Lower leg skin (tissue), 4 donors: ENCODE results near the gene CFAP20DC. TPM values are rescaled to one million over a fixed set of nuclear protein-coding genes. Genes with fewer than 3 reads are reported as not detected.
"Not testable (repeated sequence)": the region's sequence is repeated elsewhere in the genome, so short reads cannot be mapped to it uniquely, and the experiment has no call there.

Experiments
- DNase-seq, 2 donors: peaks; one replicate each; pipeline ENCODE4 v3.0.0-alpha.2; 2019; ENCODE audit warnings: low spot score in 2 of 2
- H3K4me3 ChIP-seq: fragments of 200-600 bp; sonication (generic); 2 replicates; pipeline ENCODE4 v1.5.1; 2017; ENCODE audit warnings: mild to moderate bottlenecking, low read depth; ENCODE audit not compliant: poor library complexity, severe bottlenecking
- POLR2A ChIP-seq, 2 donors: fragments of 450-650 bp; IDR thresholded peaks; one replicate each; pipeline ENCODE4 v1.6.1; 2016 to 2017; ENCODE audit warnings: antibody characterized with exemption in 2 of 2, mild to moderate bottlenecking in 1 of 2, moderate library complexity in 1 of 2
- WGBS, 2 donors: methylation state at CpG; one replicate each; pipeline ENCODE4 v1.1.5; 2018; 5-methylcytosine and 5-hydroxymethylcytosine counted together
- intact Hi-C: fragments of 100-400 bp; cut with DNase I; formaldehyde crosslinking; loops from one replicate; pipeline ENCODE4 v1.15.0; 2023; ENCODE audit warnings: low total_unique reads
- total RNA-seq, 4 donors: library from RNA; depleted of rRNA; stranded (reverse); fragments of >200 nt; gene quantifications; one replicate each; pipeline ENCODE4 v1.1.0, GENCODE V29; 2016
- TF ChIP-seq, protein P1 (sequence below), 3 donors: fragments of 450-650 bp; IDR thresholded peaks; one replicate each; pipeline ENCODE4 v1.5.1; 2016; ENCODE audit warnings: antibody characterized with exemption in 3 of 3, mild to moderate bottlenecking in 3 of 3, moderate library complexity in 2 of 3

Gene CFAP20DC
- total RNA-seq, 4 donors from 2014 or later, result 0.11 to 0.94 (median 0.39) TPM

DNA sequence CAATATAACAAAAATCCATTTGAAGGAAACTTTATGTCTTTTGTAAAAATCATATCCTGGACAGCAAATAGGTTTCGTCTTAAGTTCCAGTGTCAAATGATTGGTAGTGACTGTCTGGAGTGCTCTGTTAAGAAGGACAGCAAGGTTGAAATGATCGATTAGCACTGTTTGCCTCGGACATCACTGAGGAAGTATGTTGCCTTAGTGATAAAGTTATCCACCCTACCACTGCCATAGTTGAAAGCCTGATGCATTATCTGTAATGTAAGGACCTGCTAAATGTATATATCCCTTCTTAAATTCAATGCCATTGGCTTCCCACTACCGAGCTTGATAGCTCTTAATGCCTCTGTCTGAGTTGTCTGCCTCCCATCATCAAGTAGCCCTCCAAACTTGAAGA lies 70.0 kb downstream of the CFAP20DC start:
- TF ChIP-seq POLR2A (IDR thresholded peaks at IDR 0.05), result no peak
- TF ChIP-seq, protein P1, sequence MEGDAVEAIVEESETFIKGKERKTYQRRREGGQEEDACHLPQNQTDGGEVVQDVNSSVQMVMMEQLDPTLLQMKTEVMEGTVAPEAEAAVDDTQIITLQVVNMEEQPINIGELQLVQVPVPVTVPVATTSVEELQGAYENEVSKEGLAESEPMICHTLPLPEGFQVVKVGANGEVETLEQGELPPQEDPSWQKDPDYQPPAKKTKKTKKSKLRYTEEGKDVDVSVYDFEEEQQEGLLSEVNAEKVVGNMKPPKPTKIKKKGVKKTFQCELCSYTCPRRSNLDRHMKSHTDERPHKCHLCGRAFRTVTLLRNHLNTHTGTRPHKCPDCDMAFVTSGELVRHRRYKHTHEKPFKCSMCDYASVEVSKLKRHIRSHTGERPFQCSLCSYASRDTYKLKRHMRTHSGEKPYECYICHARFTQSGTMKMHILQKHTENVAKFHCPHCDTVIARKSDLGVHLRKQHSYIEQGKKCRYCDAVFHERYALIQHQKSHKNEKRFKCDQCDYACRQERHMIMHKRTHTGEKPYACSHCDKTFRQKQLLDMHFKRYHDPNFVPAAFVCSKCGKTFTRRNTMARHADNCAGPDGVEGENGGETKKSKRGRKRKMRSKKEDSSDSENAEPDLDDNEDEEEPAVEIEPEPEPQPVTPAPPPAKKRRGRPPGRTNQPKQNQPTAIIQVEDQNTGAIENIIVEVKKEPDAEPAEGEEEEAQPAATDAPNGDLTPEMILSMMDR (IDR thresholded peaks at IDR 0.05), result no peak
- no peak for DNase-seq
- no peak overlapping the region for H3K4me3 ChIP-seq
- WGBS, 2 donors, result 90 to 91% methylated on average over 4 of the region's 4 CpGs
- intact Hi-C loops, result no loop called here

DNA sequence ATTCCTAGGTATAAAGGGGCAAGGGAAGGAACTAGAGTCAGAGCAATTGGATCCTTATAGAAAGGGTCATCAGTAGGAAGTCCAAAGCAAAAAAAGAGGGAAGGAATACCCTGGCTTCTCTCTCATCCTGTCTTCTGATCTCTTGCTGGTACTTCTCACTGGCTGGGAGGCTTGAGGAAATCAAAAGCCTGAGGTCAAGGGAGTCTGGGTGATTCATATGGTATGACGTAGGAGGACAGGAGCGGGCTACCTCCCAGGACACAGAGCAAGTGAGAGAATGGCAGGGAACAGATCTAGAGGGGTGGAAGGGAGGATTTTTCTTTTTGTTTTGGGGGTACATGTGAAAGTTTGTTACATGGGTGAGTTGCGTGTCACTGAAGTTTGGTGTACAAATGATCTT lies 76.0 kb downstream of the CFAP20DC start:
- TF ChIP-seq, protein P1 (IDR thresholded peaks at IDR 0.05), result no peak
- no peak for TF ChIP-seq POLR2A (IDR thresholded peaks at IDR 0.05)
- no peak for DNase-seq
- H3K4me3 ChIP-seq, result no peak overlapping the region
- intact Hi-C loops, result no loop called here
- WGBS, 2 donors, result 86 to 89% methylated on average over 3 of the region's 3 CpGs

DNA sequence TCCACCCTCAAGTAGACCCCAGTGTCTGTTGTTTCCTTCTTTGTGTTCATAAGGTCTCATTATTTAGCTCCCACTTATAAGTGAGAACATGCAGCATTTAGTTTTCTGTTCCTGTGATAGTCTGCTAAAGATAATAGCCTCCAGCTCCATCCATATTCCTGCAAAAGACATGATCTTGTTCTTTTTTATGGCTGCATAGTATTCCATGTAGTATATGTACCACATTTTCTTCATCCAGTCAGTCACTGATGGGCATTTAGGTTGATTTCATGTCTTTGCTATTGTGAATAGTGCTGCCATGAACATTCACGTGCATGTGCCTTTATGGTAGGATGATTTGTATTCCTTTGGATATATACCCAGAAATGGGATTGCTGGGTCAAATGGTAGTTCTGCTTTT lies 82.0 kb downstream of the CFAP20DC start:
- H3K4me3 ChIP-seq, intact Hi-C loops, DNase-seq: not testable (repeated sequence)
- WGBS, 2 donors, result 95 to 100% methylated on average over 1 of the region's 1 CpG

GRCh38 chr3:58965865-58966264 lies 84.0 kb downstream of the CFAP20DC start:
- intact Hi-C loops, result no loop called here
- 48 to 55% methylated on average over 2 of the region's 2 CpGs for WGBS, 2 donors
- H3K4me3 ChIP-seq, result no peak overlapping the region
- DNase-seq, result no peak
- TF ChIP-seq, protein P1 (IDR thresholded peaks at IDR 0.05), result no peak
- TF ChIP-seq POLR2A (IDR thresholded peaks at IDR 0.05), result no peak

GRCh38 chr3:58963928-58964503 lies 85.8 kb downstream of the CFAP20DC start:
- no peak for TF ChIP-seq POLR2A (IDR thresholded peaks at IDR 0.05)
- TF ChIP-seq, protein P1 (IDR thresholded peaks at IDR 0.05), result no peak
- DNase-seq, result no peak
- 73 to 83% methylated on average over 2 of the region's 2 CpGs for WGBS, 2 donors
- intact Hi-C loops, result no loop called here
- H3K4me3 ChIP-seq, result no peak overlapping the region

DNA sequence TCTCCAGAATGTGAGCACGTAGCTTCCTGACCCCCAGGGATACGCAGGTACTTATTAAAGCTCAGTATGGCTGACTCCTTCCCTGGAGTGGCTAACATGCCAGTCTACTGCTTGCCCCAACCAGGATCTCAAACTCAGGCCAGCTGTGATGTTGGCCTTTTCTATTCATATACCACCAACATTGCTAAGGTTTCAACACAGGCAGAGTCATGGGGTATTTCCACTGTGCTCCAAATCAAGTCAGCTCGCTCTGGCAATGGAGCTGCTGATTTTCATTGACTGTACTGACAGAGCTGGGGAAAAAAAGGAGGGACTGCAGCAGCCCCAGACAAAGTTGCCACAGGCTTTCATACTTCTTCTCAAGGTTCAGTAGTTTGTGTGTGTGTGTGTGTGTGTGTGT lies 87.0 kb downstream of the CFAP20DC start:
- intact Hi-C loops, result no loop called here
- DNase-seq, result no peak
- no peak for TF ChIP-seq POLR2A (IDR thresholded peaks at IDR 0.05)
- TF ChIP-seq, protein P1 (IDR thresholded peaks at IDR 0.05), result no peak
- 88 to 94% methylated on average over 3 of the region's 3 CpGs for whole genome bisulfite sequencing, 2 donors
- H3K4me3 ChIP-seq, result no peak overlapping the region
